Uterus (tissue), 4 donors: Measurements from ENCODE around the gene RHOBTB1. TPM values are rescaled to one million over a fixed set of nuclear protein-coding genes. Genes with fewer than 3 reads are reported as not detected.
A peak's percentile ranks its signal among the peaks of the same experiment; 100 is the strongest.

Source experiments
- DNase-seq, 2 donors: peaks; one replicate each; pipeline ENCODE4 v3.0.0-alpha.2; 2019 to 2020
- H3K27ac ChIP-seq, 2 donors: fragments of 200-600 bp; sonication (generic); 1 replicate in 1 of 2; 2 replicates in 1 of 2; pipeline ENCODE4 v1.5.1; 2016 to 2018
- H3K27me3 ChIP-seq, 2 donors: fragments of 200-600 bp; sonication (generic); one replicate each; pipeline ENCODE4 v1.5.1; 2018 to 2019; ENCODE audit warnings: control low read depth in 1 of 2
- H3K36me3 ChIP-seq, 2 donors: fragments of 200-600 bp; sonication (generic); one replicate each; pipeline ENCODE4 v1.5.1; 2019; ENCODE audit warnings: control low read depth in 1 of 2
- H3K4me1 ChIP-seq, 2 donors: fragments of 200-600 bp; sonication (generic); one replicate each; pipeline ENCODE4 v1.5.1; 2018 to 2019; ENCODE audit warnings: control low read depth in 1 of 2
- H3K4me3 ChIP-seq, 2 donors: fragments of 200-600 bp; sonication (generic); 1 replicate in 1 of 2; 2 replicates in 1 of 2; pipeline ENCODE4 v1.5.1; 2018 to 2019; ENCODE audit warnings: mild to moderate bottlenecking in 1 of 2
- H3K9me3 ChIP-seq, 2 donors: fragments of 200-600 bp; sonication (generic); one replicate each; pipeline ENCODE4 v1.5.1; 2019; ENCODE audit warnings: control low read depth in 1 of 2
- POLR2A ChIP-seq, 2 donors: fragments of 450-650 bp; IDR thresholded peaks; one replicate each; pipeline ENCODE4 v1.6.1; 2016; ENCODE audit warnings: antibody characterized with exemption in 2 of 2, mild to moderate bottlenecking in 1 of 2, moderate library complexity in 1 of 2
- intact Hi-C: fragments of 100-400 bp; cut with DNase I; formaldehyde crosslinking; loops from one replicate; pipeline ENCODE4 v1.15.1; 2023; ENCODE audit warnings: low total_unique reads
- total RNA-seq, 4 donors: library from RNA; depleted of rRNA in 3 of 4; stranded (reverse); fragments of >200 nt in 3 of 4; gene quantifications; one replicate each; pipeline versions ENCODE4 v1.1.0 to v1.2.4, GENCODE V29; 2014 to 2023
- TF ChIP-seq, protein P1 (sequence below), 4 experiments: fragments of 200-600 bp in 2 of 4; fragments of 450-650 bp in 2 of 4; sonication (generic) in 2 of 4; IDR thresholded peaks; one replicate each; pipeline ENCODE4 v1.5.1; 2016 to 2019; ENCODE audit warnings: antibody characterized with exemption in 4 of 4, mild to moderate bottlenecking in 2 of 4, moderate library complexity in 1 of 4
- donor health status: DM: yes; HTN: yes; CAD: no.

The RHOBTB1 gene
- total RNA-seq, 4 donors from 2014 or later: 6.9 to 67.5 (median 13.8) TPM

- no peaks in the 10 kb centered on the region for H3K36me3 ChIP-seq
- peak overlapping the region; percentile 8 to 63 for H3K27ac ChIP-seq
- H3K4me1 ChIP-seq: no peaks in the 10 kb centered on the region
- H3K4me3 ChIP-seq: no peak overlapping the region
- no peak for TF ChIP-seq POLR2A (IDR thresholded peaks at IDR 0.05)
- TF ChIP-seq, protein P1, sequence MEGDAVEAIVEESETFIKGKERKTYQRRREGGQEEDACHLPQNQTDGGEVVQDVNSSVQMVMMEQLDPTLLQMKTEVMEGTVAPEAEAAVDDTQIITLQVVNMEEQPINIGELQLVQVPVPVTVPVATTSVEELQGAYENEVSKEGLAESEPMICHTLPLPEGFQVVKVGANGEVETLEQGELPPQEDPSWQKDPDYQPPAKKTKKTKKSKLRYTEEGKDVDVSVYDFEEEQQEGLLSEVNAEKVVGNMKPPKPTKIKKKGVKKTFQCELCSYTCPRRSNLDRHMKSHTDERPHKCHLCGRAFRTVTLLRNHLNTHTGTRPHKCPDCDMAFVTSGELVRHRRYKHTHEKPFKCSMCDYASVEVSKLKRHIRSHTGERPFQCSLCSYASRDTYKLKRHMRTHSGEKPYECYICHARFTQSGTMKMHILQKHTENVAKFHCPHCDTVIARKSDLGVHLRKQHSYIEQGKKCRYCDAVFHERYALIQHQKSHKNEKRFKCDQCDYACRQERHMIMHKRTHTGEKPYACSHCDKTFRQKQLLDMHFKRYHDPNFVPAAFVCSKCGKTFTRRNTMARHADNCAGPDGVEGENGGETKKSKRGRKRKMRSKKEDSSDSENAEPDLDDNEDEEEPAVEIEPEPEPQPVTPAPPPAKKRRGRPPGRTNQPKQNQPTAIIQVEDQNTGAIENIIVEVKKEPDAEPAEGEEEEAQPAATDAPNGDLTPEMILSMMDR (IDR thresholded peaks at IDR 0.05): no peak
- intact Hi-C loops: no loop called here
- no peaks in the 10 kb centered on the region for H3K27me3 ChIP-seq
- DNase-seq: no peak
- no peaks in the 10 kb centered on the region for H3K9me3 ChIP-seq
Measured at GRCh38 chr10:60828489-60828852, 115.5 kb downstream of the RHOBTB1 start.

- H3K4me1 ChIP-seq: no peaks in the 10 kb centered on the region
- no peak for DNase-seq
- no peak for TF ChIP-seq POLR2A (IDR thresholded peaks at IDR 0.05)
- TF ChIP-seq, protein P1 (IDR thresholded peaks at IDR 0.05): no peak
- no peaks in the 10 kb centered on the region for H3K27me3 ChIP-seq
- H3K27ac ChIP-seq: peak overlapping the region; percentile 8 to 63
- no peaks in the 10 kb centered on the region for H3K9me3 ChIP-seq
- intact Hi-C loops: no loop called here
- H3K4me3 ChIP-seq: no peak overlapping the region
- no peaks in the 10 kb centered on the region for H3K36me3 ChIP-seq
Measured at GRCh38 chr10:60827791-60828488, 116.0 kb downstream of the RHOBTB1 start.

DNA sequence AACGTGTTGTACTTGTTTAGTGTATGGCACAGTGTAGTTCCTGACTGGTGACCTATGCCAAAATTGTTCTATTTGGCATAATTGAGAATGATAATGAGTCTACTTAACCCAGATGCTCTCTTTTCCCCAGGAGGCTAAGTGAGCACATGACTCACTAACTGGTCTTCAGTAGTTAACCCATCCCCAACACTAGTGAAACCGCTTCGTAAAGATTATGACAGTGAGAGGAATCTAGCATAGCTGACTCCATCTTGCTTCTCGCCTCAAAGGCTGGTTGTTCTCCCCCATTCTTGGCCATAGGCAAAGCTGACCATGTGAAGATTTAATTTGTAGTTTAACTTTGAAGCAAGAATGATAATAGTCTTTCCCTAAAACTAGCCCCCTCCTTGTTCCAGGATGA lies 118.5 kb downstream of the RHOBTB1 start:
- peaks cover 0 to 6% of the 10 kb centered on the region in 2 donors for H3K4me1 ChIP-seq
- no peak for DNase-seq
- H3K9me3 ChIP-seq: no peaks in the 10 kb centered on the region
- no peak overlapping the region for H3K27ac ChIP-seq
- H3K36me3 ChIP-seq: no peaks in the 10 kb centered on the region
- H3K4me3 ChIP-seq: no peak overlapping the region
- intact Hi-C loops: no loop called here
- H3K27me3 ChIP-seq: no peaks in the 10 kb centered on the region
- TF ChIP-seq, protein P1 (IDR thresholded peaks at IDR 0.05): no peak
- no peak for TF ChIP-seq POLR2A (IDR thresholded peaks at IDR 0.05)

DNA sequence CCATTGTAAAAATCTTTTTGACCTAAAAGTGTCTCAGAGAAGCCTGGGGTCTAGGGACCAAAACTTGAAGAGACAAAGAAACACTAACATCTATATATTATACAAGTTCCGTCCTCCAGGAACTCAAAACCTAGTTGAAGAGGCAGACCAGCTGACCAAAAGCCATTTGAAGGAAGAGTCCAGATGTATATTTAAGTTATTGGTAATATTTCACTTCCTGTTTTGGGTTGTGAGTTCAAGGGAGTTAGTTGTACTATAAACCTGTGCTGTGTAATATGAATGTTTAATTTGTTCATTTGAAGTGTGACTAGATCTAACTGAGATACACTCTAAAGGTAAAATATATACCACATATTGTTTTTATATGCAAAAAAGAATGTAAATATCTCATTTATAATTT lies 120.7 kb downstream of the RHOBTB1 start:
- Histone ChIP-seq H3K9me3 (no peaks in the 10 kb centered on the region), H3K27me3 (no peaks in the 10 kb centered on the region), H3K4me1 (peaks cover 0 to 9% of the 10 kb centered on the region in 2 donors), H3K36me3 (no peaks in the 10 kb centered on the region), H3K27ac (no peak overlapping the region), H3K4me3 (no peak overlapping the region)
- TF ChIP-seq, protein P1 (IDR thresholded peaks at IDR 0.05): no peak
- no peak for TF ChIP-seq POLR2A (IDR thresholded peaks at IDR 0.05)
- intact Hi-C loops: no loop called here
- DNase-seq: no peak

GRCh38 chr10:60822809-60823208 lies 121.2 kb downstream of the RHOBTB1 start:
- H3K4me3 ChIP-seq: no peak overlapping the region

More at GRCh38 chr10:60822809-60823208, 121.2 kb downstream of the RHOBTB1 start:
- no peaks in the 10 kb centered on the region for H3K27me3 ChIP-seq
- no peaks in the 10 kb centered on the region for H3K9me3 ChIP-seq
- intact Hi-C loops: no loop called here
- peaks cover 0 to 15% of the 10 kb centered on the region in 2 donors for H3K4me1 ChIP-seq
- H3K36me3 ChIP-seq: no peaks in the 10 kb centered on the region
- no peak overlapping the region for H3K27ac ChIP-seq
- no peak for DNase-seq
- TF ChIP-seq, protein P1 (IDR thresholded peaks at IDR 0.05): no peak
- no peak for TF ChIP-seq POLR2A (IDR thresholded peaks at IDR 0.05)
